Suppressor macrophage treated with lipopolysaccharide for 4 hours (primary cell): ENCODE results near the gene SLC7A8.

Source experiments
- DNase-seq: peaks from one replicate; pipeline ENCODE4 v3.0.0-alpha.2; 2020

The SLC7A8 gene

GRCh38 chr14:23154964-23155587, 28.4 kb downstream of the SLC7A8 start:
- DNase-seq = peak; percentile 79

GRCh38 chr14:23153851-23154796, 29.3 kb downstream of the SLC7A8 start:
- peak; percentile 42 for DNase-seq

DNA sequence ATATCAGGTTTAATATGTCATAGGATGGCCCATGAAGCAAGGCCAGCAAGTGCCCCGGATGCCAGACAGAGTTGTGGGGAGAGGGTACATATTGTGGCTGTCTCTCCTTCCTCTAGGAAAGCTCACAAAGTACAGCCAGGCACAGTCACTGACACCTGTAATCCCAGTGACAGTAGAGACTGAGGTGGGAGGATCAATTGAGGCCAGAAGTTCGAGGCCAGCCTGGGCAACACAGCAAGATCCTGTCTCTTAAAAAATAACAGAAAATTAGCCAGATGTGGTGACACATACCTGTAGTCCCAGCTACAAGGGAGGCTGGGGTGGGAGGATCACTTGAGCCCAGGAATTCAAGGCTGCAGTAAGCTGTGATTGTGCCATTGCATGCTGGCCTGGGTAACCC, 32.1 kb downstream of the SLC7A8 start:
- DNase-seq = no peak

DNA sequence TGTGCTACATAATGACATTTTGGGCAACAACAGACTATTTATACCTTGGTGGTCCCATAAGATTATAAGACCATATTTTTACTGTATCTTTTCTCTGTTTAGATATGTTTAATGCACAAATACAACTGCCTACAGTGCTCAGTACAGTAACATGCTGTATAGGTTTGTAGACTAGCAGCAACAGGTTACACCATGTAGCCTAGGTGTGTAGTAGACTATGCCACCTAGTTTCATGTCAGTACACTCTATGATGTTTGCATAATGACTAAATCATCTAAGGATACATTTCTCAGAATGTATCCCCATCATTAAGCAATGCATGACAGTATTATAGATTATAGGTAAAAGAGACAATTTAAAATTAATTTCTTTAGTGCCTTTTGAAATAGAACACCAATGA, 33.7 kb downstream of the SLC7A8 start:
- DNase-seq = no peak

- no peak for DNase-seq
These were observed 34.7 kb downstream of the SLC7A8 start for GRCh38 chr14:23148591-23149249.

DNA sequence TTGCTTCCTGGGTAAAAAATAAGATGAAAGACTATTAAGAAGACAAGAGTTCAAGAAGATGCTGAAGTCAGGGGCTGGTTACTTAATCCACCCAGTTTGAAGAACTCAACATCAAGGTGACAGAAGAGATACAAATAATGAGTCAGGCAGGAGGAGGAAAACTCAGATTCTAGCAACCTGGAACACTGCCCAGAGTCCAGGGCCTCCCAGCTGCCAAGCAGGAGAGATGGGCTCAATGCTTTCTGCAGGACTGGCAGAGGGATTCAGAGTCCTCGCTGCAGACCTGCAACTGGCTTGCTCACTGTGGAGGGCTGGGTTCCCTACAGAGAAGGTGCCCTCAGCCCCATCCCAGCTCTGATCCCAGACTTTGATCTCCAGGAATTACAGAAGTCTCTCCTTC, 35.8 kb downstream of the SLC7A8 start:
- no peak for DNase-seq

- DNase-seq = no peak
These were observed 36.5 kb downstream of the SLC7A8 start for GRCh38 chr14:23146980-23147379.

DNA sequence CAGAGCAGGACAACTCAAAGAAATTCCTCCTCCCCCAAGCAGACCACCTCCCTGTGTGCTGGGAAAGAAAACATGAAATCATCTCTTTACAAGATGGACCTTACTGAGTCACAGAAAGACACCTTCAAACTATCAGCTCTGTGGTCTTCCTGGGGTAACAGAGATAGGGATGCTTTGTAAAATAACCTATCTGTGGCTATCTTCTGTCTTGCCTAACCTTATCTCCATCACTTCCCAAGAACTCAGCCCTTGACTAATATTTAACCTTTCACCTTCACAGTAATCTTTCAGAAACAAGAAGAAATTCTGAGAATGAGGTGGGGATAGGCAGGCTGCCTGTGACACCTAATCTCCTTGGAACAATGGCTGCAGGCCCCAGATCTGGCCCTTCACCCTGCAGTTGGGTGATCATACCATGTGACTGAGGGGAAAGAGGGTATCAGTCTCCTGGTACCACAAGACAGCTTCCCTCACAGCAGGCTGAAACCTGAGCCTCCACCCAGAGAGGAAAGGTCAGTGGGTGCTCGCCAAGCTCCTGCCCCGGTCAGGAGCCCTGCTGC, 37.0 kb downstream of the SLC7A8 start:
- no peak for DNase-seq

- no peak for DNase-seq
These were observed 37.6 kb downstream of the SLC7A8 start for GRCh38 chr14:23145794-23146350.

DNA sequence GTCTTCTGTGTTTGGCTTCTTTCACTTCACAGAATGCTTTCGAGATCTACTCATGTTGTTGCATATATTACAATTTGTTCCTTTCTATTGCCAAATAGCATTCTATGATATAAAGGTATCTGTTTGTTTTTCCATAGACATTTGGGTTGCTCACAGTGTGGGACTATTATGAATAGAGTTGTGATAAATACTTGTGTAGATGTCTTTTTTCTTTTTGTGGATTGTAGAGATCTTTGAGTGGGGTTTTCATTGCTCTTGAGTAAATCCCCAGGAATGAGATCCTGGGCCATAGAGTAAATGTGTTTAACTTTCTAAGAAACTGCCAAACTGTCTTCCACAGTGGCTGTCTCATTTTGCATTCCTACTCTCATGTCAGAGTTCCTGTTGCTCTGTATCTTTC, 39.5 kb downstream of the SLC7A8 start:
- DNase-seq = no peak

- no peak for DNase-seq
These were observed 40.6 kb downstream of the SLC7A8 start for GRCh38 chr14:23142826-23143225.

DNA sequence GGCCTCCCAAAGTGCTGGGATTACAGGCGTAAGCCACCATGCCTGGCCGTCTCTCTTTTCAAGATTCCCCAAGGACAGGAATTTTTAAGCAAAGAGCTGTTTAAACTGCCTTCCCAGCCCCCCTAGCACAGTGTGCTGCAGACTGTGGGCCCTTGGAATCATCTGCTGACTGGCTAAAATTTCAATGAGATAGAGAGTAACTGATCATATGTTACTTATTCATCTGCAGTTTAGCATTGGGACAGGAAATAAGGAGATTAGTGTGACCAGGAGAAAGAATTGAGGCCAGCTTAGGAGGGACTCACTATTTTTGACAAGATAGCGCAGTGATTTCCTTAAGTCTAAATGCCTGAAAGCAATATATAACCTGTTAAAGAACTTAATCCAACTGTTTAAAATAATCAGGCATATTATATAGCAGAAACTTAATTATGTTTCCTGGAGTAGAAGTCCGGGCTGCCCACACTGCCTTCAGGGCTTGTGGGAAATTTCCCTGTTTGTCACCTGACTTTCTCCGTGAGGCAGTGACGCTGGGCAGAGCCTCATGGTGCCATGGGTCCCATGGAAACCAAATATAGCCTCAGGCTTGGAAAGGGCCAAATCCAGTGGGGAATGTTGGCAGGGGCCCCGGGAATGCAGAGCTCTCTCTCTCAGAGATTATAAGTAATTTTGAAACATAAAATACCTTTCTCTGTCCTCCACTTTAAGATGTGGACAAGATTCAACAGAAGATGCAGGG, 41.6 kb downstream of the SLC7A8 start:
- no peak for DNase-seq

GRCh38 chr14:23140371-23140770, 43.1 kb downstream of the SLC7A8 start:
- DNase-seq = no peak

- DNase-seq = no peak
These were observed 43.6 kb downstream of the SLC7A8 start for GRCh38 chr14:23139874-23140273.

DNA sequence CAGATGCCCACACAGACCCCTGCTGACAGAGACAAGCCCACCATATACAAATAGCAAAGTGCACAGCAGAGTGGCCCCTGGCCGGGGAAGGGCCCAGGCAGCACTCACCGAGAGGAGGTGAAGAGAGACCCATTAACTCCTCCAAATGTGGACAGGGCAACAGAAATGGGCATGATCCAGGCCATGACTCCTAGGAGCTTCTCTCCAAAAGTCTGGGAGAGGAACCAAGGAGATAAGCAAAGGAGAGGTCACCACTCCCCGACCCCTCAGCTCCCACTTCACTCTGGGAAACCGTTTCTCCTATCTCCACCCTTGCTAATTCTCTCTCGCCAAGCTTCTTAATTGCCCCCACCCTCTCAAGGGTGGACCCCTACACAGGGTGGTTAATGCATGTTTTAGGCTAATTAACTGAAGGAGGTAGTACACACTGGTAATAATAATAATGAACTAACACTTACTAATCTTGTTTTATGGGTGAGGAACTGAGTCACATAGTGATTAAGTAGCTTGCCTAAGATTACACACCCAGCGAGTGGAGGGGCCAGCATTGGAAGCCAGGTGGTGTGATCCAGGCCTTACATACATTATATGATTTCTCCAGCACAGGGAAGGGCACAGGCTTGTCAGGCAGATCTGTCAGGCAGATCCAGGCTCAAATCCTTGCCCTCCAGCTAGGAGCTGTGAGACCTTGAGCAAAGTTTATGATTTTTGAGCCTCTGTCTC, 45.5 kb downstream of the SLC7A8 start:
- no peak for DNase-seq

DNA sequence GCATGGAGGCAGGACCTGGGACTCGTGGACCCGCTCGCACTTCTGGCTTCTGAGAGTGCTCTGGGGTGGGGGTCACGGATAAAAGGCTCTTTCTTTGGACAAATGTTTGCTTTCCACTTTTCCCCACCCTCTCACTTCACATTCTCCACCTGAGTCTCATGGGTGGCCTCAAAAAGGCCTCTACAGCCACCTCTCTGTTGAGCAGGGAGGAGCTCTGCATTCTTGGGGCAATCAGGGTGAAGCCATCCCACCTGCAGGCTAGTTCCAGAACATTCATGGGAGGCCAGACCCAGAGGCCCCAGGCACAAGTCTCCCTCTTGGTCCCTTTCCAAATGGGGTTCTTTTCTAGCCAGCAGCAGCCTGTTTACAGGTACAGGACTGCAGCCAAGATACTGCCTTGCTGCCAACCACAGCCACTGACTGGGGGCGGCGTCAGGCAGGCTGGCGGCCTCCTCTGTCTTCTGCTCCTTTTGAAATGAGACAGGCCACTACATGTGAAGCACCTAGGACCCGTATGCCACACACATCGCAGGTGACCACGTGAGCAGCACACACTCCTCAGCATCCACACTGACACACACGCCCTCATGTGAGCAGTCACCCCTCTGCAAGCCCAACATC, 46.2 kb downstream of the SLC7A8 start:
- DNase-seq = no peak

- no peak for DNase-seq
These were observed 46.8 kb downstream of the SLC7A8 start for GRCh38 chr14:23136566-23137133.

- no peak for DNase-seq
These were observed 50.5 kb downstream of the SLC7A8 start for GRCh38 chr14:23132970-23133369.

DNA sequence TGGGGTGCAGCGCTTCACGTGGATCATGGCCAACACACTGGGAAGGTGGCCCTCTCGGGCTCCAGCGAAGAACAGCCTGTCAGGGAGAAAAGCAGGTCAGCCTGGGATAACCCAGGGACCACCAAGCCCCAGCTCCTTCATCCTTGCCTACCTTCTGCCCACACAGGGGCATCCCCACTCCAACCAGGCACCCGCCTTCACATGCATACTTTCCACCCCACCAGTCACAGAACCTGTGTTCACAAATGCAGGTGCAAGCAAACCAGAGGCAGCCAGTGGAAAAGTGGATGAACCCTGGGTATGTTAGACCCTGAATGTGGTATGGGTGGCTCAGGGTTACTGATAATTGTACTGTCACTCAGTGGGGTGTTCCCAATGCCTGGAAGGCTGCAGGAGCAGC, 52.0 kb downstream of the SLC7A8 start:
- DNase-seq = no peak

GRCh38 chr14:23130871-23131270, 52.6 kb downstream of the SLC7A8 start:
- no peak for DNase-seq

GRCh38 chr14:23129759-23130316, 53.6 kb downstream of the SLC7A8 start:
- no peak for DNase-seq
